ENCODE data around the gene SNX18. TPM values are rescaled to one million over a fixed set of nuclear protein-coding genes. Genes with fewer than 3 reads are reported as not detected.

The SNX18 gene
- total RNA-seq, 2 donors from 2014 or later = 174 to 269 TPM

DNA sequence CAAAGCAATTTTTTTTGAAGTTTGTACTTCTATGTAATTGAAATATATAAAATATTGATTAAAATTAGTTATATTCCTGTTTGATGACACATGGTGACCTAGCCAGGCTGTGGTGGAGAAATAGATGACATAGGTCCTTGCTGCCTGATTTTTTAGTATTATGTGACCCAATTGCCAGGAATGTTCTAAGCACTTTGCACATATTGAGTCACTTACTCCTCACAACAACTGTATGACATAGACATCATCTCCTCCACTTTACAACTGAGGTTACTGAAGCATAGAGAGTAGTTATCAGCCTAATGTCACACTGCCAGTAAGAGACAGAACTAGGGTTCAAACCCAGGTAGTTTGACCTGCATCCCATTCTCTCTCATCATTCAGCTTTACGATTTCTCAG lies 26.2 kb upstream of the SNX18 start:
- no peaks in the 10 kb centered on the region for H3K36me3 ChIP-seq
- no peaks in the 10 kb centered on the region for H3K9me3 ChIP-seq
- no peaks in the 10 kb centered on the region for H3K4me1 ChIP-seq (ENCODE audit: control insufficient read depth in 1 of 2, low read depth in 2 of 2)
- DNase-seq (ENCODE audit: low spot score) (no peak), ATAC-seq (ENCODE audit: insufficient number of reproducible peaks, low FRiP score, low read depth) (no peak)
- H3K4me3 ChIP-seq = no peak overlapping the region
- H3K27ac ChIP-seq = no peak overlapping the region
- TF ChIP-seq, protein P1, sequence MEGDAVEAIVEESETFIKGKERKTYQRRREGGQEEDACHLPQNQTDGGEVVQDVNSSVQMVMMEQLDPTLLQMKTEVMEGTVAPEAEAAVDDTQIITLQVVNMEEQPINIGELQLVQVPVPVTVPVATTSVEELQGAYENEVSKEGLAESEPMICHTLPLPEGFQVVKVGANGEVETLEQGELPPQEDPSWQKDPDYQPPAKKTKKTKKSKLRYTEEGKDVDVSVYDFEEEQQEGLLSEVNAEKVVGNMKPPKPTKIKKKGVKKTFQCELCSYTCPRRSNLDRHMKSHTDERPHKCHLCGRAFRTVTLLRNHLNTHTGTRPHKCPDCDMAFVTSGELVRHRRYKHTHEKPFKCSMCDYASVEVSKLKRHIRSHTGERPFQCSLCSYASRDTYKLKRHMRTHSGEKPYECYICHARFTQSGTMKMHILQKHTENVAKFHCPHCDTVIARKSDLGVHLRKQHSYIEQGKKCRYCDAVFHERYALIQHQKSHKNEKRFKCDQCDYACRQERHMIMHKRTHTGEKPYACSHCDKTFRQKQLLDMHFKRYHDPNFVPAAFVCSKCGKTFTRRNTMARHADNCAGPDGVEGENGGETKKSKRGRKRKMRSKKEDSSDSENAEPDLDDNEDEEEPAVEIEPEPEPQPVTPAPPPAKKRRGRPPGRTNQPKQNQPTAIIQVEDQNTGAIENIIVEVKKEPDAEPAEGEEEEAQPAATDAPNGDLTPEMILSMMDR (IDR thresholded peaks at IDR 0.05) = no peak
- H3K27me3 ChIP-seq (replicated peaks; ENCODE audit: insufficient read depth) = no peaks in the 10 kb centered on the region

DNA sequence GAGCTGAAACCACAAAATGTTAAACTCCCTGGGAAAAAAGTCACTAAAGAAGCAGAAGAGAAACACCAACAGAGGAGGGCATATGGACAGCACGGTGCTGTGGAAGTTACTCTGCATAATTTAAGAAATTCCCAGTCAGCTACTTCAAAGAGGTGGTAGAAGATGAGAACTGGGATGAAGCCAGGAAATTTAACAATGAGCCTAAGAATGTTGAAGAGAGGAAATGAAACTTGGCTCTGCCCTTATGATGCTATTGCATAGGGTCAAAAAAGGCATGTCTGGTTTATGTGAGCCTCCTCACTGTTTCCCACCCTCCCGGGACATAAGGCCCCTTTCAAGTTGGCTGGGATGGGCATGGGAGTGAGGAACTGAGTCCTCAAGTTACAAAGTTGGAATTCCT lies 25.4 kb upstream of the SNX18 start:
- Histone ChIP-seq H3K27ac (no peak overlapping the region), H3K9me3 (no peaks in the 10 kb centered on the region), H3K36me3 (no peaks in the 10 kb centered on the region), H3K4me3 (no peak overlapping the region), H3K4me1 (ENCODE audit: control insufficient read depth in 1 of 2, low read depth in 2 of 2) (no peaks in the 10 kb centered on the region), H3K27me3 (replicated peaks; ENCODE audit: insufficient read depth) (no peaks in the 10 kb centered on the region)
- TF ChIP-seq, protein P1 (IDR thresholded peaks at IDR 0.05) = no peak
- ATAC-seq (ENCODE audit: insufficient number of reproducible peaks, low FRiP score, low read depth) (no peak), DNase-seq (ENCODE audit: low spot score) (no peak)

DNA sequence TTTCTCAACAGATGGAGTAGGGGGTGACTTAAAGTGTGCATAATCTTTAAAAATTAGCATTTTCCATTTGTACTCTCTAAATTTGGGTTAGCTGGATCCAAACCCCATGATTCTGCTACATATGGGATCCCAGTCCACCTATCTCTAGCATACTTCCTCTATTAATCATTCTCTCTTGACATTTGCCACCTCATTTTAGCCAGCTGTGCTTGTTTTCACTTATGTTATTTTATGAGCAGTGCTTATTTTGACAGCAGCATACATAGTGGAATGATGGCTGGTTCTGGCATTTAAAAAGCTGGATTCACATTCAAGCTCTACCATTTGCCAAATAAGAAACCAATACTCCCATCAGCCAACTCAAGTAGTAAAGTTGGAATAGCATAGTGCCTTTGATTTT lies 22.5 kb upstream of the SNX18 start:
- Histone ChIP-seq H3K36me3 (no peaks in the 10 kb centered on the region), H3K4me1 (ENCODE audit: control insufficient read depth in 1 of 2, low read depth in 2 of 2) (no peaks in the 10 kb centered on the region), H3K27me3 (replicated peaks; ENCODE audit: insufficient read depth) (no peaks in the 10 kb centered on the region), H3K9me3 (peaks cover 5% of the 10 kb centered on the region), H3K4me3 (no peak overlapping the region), H3K27ac (no peak overlapping the region)
- DNase-seq (ENCODE audit: low spot score) (no peak), ATAC-seq (ENCODE audit: insufficient number of reproducible peaks, low FRiP score, low read depth) (no peak)
- TF ChIP-seq, protein P1 (IDR thresholded peaks at IDR 0.05) = no peak

DNA sequence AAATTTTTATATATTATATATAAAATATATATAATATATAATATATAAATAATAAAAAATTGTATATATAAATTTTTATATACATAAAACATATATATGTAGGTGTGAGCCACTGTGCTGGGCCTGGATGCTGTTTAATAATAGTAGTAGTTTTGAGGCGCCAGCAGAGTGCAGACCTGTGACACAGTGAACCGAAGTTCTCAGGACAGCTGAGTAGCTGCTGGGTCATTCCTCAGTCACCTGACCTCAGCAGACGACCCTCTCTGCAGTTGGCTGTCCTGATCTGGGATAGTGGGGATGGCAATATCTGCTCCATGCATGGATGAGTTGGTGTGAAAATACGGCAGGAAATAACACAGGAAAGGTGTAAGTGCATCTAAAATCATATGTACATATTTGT lies 3.3 kb upstream of the SNX18 start:
- Histone ChIP-seq H3K36me3 (no peaks in the 10 kb centered on the region), H3K4me3 (no peak overlapping the region), H3K27me3 (replicated peaks; ENCODE audit: insufficient read depth) (no peaks in the 10 kb centered on the region), H3K27ac (no peak overlapping the region), H3K4me1 (ENCODE audit: control insufficient read depth in 1 of 2, low read depth in 2 of 2) (no peaks in the 10 kb centered on the region), H3K9me3 (no peaks in the 10 kb centered on the region)
- DNase-seq (ENCODE audit: low spot score) (no peak), ATAC-seq (ENCODE audit: insufficient number of reproducible peaks, low FRiP score, low read depth) (no peak)
- TF ChIP-seq, protein P1 (IDR thresholded peaks at IDR 0.05) = no peak

DNA sequence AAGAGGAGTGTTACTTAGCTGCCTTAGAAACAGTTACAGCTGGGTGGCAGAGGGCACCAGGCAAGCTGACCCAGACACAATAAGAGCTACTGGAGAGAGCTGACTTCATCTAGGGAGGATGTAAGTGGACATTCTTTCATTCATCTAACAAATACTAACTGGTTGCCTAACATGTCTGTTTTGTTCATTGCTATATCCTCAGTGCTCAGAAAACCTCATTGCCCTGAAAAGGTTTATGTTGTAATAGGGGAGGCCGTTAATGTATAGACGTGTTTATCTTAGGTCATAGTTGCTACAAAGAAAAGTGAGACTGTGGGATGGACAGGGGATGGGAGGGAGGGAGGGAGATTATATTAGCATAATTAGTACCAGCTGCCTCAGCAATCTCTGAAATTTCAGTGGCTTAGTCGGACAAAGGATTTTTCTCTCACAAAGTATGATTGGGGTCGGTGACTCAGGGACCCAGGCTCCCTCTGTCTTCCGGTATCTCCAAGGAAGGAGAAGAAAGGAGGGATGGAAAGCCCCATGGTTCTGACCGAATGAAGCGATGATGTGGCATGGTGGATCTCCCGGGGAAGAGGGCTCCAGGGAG lies 2.6 kb upstream of the SNX18 start:
- no peaks in the 10 kb centered on the region for H3K27me3 ChIP-seq (replicated peaks; ENCODE audit: insufficient read depth)
- H3K36me3 ChIP-seq = no peaks in the 10 kb centered on the region
- ATAC-seq (ENCODE audit: insufficient number of reproducible peaks, low FRiP score, low read depth) (no peak), DNase-seq (ENCODE audit: low spot score) (no peak)
- H3K27ac ChIP-seq = no peak overlapping the region
- H3K4me1 ChIP-seq (ENCODE audit: control insufficient read depth in 1 of 2, low read depth in 2 of 2) = no peaks in the 10 kb centered on the region
- no peaks in the 10 kb centered on the region for H3K9me3 ChIP-seq
- H3K4me3 ChIP-seq = no peak overlapping the region
- TF ChIP-seq, protein P1 (IDR thresholded peaks at IDR 0.05) = no peak
